Renal cortical epithelial cell (primary cell): Measurements from ENCODE around the gene TOP3A. TPM values are rescaled to one million over a fixed set of nuclear protein-coding genes. Genes with fewer than 3 reads are reported as not detected.

ENCODE experiments used
- DNase-seq: peaks from one replicate; pipeline ENCODE4 v3.0.0-alpha.2; 2011; ENCODE audit warnings: low read depth
- total RNA-seq: library from RNA; depleted of rRNA; stranded (reverse); fragments of >200 nt; gene quantifications from 2 replicates; pipeline ENCODE4 v1.2.3, GENCODE V29; 2014

TOP3A gene
- total RNA-seq, 1 donor from 2014 or later = 25.7 TPM

DNA sequence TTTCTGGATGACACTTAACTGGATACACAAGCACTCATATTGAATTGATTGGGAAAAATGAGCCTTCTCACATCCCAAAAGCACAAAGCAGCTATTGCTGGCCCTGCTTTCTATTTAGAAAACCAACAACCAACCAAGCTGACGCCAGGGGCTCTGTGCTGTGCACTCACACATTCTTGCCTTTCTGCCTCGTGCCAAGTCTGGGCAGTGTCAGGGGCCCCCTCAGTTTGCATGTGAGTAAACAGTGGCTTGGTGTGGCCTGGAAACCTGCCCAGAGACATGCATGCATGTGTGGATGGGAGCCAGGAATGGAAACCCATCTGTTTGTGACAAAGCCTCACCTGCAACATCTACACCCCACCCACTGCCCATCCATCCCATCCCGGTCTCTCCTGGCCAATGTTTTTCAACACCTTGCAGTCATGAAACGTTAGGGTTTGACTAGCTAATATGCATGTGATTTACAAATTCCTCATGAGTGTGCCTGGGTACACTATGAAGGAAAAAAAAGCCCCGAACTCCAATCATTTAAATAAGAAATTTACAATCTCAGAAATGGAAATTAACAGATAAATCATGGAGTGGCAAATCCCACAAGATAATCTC lies 33.9 kb downstream of the TOP3A start:
- no peak for DNase-seq

DNA sequence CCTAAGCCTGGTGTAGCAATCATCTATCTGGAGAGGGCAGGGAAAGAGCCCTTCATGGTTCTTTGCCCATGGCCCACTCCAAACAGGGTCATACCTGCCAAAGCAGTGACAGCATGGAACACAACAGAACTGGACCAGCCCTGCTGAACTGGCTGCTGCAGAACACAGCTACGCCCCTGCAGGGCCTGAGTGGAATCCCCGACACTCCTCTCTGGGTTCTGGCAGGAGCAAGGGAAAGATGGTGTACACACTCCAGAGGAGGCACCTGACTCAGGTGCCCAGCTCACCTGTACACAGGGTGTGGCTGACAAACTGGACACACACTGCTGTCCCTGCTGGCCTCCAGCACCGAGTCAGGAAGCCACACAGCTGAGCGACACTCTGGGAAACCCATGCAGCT lies 34.5 kb downstream of the TOP3A start:
- DNase-seq = no peak

DNA sequence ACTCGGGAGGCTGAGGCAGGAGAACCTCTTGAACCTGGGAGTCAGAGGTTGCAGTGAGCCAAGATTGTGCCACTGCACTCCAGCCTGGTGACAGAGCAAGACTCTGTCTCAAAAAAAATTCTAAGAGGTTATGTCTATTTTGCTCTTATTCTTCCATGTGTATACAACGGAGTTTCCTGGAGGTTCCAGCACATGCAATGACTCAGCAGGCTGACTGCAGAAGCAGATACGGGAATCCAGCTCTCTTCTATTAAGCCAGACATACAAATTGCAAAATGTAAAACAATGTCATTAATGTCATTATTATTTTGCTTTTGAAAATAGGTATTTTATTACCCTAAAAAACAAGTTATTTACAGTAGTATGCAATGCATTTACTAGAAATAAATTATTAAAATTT lies 35.9 kb downstream of the TOP3A start:
- no peak for DNase-seq

DNA sequence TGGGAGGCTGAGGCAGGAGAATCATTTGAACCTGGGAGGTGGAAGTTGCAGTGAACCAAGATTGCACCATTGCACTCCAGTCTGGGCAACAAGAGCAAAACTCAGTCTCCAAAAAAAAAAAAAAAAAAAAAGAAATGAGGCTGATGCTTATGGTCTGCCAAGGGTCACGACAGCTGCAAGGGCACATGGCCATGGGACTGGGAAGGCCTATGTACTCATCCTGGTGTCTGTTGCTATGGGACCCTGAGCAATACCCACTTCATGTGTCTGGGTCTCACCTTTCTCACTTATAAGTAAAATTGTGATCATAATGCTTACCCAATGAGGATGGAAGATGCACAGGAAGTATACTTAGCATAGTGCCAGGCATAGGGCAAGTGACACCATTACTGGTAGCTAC lies 37.7 kb downstream of the TOP3A start:
- no peak for DNase-seq

DNA sequence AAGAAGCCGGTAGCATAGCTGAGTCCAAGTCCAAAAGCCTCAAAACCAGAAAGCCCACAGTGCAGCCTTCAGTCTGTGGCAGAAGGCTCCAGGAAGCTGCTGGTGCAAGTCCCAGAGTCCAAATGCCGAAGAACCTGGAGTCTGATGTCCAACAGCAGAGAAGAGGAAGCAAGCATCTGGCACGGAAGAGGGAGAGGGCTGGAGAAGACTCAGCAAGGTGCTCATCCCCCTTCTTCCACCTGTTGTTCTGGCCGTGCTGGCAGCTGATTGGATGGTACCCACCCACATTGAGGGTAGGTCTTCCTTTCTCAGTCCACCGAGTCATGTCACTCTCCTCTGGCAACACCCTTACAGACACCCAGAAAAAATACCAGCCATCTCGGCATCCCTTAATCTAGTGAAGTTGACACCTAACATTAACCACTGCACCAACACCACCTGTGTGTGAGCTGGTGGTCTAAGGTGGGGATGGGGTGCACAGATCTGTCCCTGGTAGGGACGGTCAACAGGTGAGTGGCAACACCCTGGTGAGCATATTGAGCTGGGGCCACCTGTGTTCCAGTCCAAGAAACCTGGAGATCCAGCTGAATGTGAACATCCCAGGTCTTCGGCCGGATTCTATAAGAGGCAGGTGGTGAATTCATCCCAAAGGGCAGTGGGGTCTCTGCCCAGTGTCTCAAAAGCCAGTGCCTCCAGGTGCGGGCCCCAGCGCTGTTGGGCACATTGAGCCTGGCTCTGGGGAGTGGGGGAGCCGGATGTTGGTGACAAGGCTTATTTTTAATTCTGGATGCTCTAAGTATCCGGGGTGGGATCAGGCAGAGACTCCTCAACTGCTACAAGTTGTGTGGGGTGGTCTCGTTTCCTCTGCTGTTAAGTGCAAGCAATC lies 44.5 kb downstream of the TOP3A start:
- no peak for DNase-seq

DNA sequence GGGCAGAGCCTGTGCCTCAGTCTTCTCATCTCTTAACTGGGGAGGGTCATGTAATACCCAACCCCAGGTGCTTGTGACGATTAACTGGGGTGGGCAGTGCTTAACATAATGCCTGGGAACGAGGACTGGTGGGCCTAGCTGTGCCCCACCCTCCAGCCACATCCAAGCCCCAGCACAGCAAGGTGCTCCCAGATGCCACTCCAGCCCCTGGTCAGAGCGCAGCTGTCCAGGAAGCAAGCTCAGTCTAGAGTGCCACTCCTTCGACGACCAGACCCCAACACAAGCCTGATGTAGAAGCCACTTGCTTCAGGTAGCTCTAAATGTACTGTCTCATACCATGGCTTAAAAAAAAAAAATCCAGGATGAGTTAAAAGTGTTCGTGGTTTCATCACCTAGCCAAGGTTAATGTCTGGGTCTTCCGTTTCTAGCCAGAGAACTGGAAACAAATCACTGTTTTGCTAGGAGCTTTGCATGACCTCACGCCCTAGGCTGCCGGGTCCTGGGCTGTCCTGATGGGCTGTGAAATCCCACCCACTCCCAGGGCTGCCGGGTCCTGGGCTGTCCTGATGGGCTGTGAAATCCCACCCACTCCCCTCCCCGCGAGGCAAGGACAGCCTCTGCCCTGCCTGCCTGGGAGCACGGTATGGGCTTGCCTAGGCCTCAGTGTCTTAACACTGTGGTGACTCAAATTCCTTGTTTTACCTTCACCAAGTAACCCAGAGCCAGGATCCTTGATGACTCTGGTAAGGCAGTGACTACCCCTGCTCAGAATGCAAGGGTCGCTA lies 46.7 kb downstream of the TOP3A start:
- peak; percentile 70 for DNase-seq

DNA sequence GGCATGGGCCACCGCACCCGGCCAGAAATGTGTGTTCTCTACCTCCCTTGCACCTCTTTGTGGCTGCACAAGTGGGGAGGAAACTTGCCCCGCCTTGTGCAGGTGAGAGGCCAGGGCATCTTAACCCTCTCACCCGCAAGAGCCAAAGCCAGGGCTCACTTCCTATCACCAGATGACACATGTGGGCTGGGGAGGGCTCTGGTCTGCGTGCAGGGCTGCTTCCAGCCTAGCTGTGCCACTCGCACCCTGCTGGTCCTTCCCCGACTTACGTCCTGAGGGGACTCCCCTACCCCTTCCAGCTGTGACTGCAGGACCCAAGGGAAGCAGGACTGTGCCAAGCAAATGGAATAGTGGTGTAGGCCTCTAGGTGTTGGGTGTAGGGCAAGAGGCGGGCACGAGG lies 47.4 kb downstream of the TOP3A start:
- DNase-seq = no peak

DNA sequence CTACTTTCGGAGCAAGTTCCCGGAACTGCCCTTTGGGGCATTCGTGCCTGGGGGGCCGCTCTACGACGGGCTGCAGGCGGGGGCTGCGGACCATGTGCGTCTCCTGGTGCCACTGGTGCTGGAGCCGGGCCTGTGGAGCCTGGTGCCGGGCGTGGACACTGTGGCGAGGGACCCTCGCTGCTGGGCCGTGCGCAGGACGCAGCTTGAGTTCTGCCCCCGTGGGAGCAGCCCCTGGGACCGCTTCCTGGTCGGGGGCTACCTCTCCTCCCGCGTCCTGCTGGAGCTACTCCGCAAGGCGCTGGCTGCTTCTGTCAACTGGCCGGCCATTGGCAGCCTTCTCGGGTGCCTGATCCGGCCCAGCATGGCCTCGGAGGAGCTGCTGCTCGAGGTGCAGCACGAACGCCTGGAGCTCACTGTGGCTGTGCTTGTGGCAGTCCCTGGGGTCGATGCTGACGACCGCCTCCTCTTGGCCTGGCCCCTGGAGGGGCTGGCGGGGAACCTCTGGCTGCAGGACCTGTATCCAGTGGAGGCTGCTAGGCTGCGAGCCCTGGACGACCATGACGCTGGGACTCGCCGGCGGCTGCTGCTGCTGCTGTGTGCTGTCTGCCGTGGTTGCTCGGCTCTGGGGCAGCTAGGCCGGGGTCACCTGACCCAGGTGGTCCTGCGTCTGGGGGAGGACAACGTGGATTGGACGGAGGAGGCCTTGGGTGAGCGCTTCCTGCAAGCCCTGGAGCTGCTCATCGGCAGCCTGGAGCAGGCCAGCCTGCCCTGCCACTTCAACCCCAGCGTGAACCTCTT lies 50.7 kb downstream of the TOP3A start:
- DNase-seq = no peak

DNA sequence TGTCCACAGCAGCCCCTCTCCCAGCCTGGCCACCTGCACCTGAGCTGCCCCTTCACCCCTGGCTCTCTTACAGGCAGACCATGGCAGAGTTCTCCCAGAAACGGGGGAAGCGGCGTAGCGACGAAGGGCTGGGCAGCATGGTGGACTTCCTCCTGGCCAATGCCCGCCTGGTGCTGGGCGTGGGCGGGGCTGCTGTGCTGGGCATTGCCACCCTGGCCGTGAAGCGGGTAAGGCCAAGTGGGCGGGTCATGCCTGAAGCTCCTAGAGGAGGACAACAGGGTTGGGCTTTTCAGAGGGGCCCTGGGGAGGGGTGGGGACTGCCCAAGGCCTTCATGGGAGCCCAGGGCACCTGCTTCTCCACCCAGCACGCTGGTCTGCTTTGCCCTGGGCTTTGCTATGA lies 52.2 kb downstream of the TOP3A start:
- no peak for DNase-seq

DNA sequence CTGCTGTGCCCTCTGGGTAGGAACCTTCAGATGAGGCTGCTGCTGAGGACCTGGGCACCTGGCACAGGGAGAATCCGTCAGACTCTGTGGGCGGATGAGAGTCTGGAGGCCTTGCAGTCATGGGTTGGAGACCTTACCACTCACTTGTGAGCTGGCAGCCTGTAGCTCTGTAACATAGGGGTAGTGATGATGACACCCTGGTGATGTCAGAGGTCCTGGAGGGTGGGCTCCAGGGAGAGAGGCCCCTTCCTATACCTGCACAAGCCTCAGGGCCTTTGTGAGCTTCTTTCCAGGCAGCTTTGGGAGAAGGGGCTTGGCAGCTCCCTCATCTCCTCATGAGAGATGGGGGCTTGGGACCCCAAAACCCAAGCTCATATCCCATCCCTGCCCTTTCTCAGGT lies 52.7 kb downstream of the TOP3A start:
- DNase-seq = peak; percentile 7

DNA sequence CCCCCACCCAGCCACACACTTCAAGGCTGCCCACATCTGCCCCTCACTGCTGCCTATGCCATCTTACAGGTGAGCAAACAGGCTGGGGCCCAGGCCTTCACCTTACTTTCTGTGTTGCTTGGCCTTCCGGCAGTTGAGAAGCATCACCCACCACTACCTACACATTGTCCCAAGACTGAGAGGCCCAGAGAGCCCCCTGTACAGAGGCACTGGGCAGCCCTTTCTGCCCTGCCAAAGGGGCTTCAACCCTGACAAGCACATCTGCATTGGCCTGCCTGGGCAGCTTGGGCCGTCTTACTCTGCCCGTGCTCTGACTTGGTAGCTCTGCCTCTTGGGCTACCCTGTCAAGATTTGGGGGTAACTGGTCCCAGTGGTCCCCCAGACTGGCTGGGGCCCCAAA lies 53.1 kb downstream of the TOP3A start:
- no peak for DNase-seq

DNA sequence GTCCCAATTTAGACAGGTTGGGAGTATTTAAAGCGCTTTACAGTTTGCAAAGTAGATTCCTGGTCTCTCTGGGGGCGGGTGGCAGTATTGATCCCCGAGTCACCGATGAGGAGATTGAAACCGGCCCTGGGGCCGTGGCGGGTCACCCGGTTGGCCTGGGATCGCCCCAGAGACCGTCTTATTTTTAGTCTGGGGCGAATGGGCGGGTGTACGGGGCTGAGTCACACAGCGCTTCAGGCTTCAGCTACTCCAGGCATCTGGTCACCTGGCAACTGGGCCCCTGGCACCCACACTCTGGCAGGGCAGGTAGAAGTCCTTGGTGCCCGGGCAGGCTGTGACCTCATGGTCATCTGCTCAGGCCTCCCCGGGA lies 53.7 kb downstream of the TOP3A start:
- DNase-seq = peak; percentile 87

DNA sequence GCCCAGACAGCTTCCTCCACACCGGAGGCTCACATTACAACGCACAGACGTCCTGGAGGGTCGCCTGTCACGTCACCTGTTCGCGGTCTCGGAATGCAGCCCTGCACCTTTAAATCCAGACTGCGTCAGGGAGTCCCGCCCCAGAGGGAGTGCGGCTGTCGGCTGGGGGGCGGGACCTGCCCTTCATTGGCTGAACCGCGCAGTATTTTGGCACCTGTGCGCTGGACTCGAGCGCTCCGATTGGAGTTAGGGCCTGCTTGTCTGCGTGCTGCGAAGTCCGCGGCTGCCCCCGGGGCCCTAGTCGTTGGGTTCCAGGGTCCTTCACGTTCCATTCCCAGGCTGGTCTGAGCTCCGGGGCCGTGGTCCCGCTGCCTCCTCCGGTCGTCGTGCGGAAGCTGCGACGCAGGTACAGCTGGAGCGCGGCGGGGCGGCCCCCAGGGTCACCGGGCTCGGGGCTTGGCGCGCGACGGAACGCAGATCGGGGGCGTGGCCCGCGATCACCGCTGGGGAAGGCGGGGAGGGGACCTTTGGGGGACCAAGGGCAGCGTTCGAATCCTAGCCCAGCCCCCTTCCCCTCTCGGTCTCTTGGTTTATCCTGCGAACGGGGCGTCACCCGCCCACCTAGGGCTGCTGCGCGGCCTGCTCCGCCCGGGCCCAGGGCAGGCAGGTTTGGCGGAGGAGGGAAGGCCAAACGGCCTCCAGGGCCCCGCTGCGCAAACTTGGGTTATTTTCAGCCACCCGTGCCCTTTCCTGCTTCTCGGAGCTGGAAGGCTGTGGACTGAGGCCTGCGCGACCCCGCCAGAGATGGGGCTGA lies 54.3 kb downstream of the TOP3A start, which contains the start of gene MIEF2:
MIEF2 (plus strand) TSS at position 331 of the 814 bp plus-strand sequence. CDS start 2,059 bp downstream, outside the sequence.
- DNase-seq = peak; percentile 91

DNA sequence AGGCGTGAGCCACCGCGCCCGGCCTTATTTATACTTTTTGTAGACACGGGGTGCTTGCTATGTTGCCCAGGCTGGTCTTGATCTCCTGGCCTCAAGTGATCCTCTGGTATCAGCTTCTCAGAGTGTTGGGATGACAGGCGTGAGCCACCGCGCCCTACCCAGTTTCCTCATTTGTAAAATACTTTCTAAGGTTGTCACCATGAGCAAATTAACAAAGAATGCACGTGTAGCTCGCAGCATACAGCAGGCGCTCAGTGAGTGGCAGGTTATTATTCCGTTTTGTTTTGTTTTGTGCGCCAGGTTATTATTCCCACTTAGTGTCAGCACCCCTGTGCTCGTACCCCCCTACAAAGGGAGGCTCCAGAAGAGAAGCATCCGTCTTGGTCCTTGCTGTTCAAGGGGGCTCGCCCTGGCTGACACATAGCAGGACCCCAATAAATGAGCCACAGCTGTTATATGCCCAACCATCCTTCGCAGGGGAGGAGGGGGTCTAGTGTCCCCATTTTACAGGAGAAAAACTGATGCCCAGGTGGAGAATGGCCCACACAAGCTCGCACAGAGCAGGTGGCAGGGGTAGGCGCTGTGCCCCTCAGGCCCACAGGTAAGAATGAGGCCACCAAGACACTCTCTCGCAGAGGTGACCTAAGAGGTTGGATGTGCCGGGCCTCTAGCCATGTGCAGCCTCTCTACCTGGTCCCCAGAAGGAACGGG lies 55.0 kb downstream of the TOP3A start:
- DNase-seq = peak; percentile 47

DNA sequence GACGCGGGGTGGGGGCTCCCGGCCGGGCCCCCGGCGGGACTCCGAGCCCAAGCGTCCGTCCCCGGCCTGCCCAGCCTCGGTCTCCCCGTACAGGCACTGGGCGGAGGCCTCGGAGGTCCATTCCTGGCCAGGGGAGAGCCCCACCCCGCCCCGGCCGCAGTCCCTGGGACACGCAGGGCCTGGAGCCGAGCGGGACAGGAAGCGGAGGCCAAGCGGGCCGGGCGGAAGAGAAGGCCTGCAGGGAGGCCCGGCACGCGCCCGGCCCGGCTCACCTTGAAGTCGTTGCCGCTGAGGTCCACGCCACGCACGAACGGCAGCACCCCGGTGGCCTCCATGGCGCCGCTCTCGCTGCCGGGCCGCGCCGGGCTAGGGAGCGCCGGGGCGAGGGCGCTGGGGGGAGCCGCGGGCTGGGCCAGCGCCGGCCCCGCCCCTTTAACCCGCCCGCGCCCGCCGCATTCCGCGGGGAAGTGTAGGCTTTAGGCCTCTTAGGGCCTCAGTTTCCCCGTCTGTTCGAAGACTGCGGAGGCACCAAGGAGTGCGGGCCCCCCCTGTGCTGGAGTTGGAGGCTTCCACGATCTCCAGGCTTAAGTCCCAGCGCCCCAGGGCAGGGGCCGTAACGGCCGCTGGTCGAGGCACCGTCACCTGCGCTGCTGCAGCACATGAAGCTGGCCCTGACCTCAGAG lies 56.3 kb downstream of the TOP3A start, which contains the start of gene FLII:
FLII (minus strand) TSS at position 383 of the 683 bp plus-strand sequence; CDS start at position 335, 48 bp downstream.
- no peak for DNase-seq

DNA sequence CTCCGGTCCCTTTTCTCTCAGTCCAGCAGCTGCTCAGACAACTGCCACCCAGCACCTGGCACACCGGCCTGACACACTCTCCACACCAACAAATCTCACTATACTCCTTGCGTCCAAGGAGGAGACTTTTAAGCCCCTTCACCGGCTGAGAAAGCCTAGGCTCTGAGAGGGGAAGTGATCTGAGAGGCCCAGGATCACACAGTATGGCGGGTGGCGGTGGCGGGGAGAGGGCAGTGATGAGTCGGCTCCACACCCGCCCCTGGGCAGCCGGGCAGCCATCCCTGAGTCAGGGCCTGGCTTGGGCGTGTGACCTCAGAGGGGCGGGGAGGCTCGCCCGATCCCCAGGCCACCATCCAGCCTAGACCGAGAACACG lies 56.8 kb downstream of the TOP3A start:
- DNase-seq = peak; percentile 45

DNA sequence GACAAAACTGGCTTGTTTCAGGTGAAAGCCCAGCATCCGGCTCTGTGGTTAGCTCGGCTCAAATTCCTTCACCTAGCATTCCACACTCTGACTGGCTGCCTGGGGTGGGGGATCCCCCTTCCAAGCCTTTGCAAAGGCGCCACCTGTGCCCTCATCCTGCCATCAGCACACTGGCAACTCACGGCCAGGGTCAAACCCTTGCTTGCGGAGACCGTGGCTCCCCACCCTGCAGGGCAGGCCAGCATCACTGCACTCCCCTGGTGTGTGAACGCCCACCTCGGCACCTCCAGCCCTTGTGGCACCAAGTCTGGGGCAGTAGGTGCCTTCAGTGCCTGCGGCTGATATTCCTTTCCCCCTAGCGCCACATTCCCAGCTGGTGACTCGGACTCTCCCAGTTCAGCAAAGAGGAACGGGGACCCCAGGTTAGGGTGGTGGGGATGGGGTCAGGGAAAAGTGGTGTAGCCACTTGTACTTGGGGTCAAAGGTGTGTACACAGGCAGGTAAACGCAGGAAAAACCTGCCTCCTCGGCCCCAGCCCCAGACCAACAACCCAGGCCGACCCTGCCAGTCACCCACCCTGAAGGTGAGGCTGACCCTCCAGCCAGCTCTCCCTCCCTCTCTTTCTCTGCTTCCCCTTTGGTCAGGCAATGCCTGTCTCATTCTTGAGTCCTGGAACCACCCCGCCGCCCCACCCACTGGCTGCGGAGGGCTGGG lies 57.4 kb downstream of the TOP3A start:
- DNase-seq = peak; percentile 66

DNA sequence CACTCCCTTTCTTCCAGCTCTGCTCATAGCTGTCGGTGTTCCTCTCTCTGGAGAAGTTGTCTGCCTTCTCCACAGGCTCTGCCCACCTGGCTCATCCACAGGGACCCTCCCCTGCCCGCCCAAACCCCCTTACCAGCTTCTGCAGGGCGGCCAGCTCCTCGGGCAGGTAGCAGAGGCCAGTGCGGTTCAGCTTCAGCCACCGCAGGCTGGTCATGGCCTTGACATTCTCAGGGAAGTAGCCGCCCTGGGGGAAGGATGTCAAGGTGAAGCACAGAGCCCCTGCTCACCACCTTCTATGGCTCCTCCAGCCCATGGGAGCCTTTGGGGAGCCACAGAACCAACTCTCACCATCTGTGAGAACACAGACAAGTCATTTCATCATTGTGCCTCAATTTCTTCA lies 58.0 kb downstream of the TOP3A start:
- no peak for DNase-seq

DNA sequence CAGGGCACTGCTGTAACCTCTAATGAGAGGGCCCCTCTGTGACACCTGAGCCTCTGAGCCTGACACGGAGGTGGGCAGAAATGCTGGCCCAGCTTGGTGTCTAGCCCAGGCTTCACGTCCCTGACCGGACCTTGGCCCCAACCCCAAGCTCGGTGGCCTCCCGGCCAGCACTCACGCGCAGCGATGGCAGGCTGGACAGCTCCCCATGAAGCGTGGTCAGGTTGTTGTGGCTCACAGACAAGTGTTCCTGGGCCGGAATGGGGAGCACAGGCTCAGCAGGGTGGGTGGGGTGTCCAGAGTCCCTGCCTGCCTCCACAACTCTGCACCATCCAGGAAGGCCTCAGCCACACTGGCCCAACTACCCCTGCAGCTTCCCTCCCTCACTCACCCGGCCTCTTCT lies 58.4 kb downstream of the TOP3A start:
- DNase-seq = no peak
